ENCODE results near the gene UNC119B. TPM values are rescaled to one million over a fixed set of nuclear protein-coding genes. Genes with fewer than 3 reads are reported as not detected.
A peak's percentile ranks its signal among the peaks of the same experiment; 100 is the strongest.

Gene UNC119B
- polyA plus RNA-seq, 4 donors = 35.3 to 73.6 (median 68.8) TPM

DNA sequence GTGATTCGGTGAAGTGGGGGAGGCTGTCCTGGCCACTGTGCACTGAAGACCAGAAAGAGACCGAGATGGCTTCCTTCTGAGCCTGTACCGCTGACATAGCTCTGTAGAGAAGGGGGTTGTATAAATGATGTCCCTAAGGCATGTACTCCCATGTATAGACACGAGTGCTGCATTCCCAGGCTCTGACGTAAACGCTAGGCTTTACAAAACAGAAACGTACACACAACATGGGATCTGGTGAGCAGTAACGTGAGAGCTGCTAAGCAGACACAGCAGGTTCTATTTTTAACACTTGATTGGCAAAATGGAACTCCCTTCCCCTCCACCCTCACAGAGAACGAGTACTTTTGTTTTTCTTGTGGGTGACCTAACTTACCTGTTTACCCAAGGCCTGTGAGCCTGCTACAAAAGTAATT, 51.3 kb downstream of the UNC119B start:
- DNase-seq (ENCODE audit: low read depth in 4 of 4, low spot score in 3 of 4) = peak; percentile 61 to 77 (median 64)

GRCh38 chr12:120762086-120762485, 51.8 kb downstream of the UNC119B start:
- DNase-seq (ENCODE audit: low read depth in 4 of 4, low spot score in 3 of 4) = no peak

GRCh38 chr12:120763250-120763649, 53.0 kb downstream of the UNC119B start:
- no peak for DNase-seq (ENCODE audit: low read depth in 4 of 4, low spot score in 3 of 4)

- DNase-seq (ENCODE audit: low read depth in 4 of 4, low spot score in 3 of 4) = no peak
Observed at GRCh38 chr12:120764816-120765215, 54.6 kb downstream of the UNC119B start.

GRCh38 chr12:120766566-120766965, 56.3 kb downstream of the UNC119B start:
- DNase-seq (ENCODE audit: low read depth in 4 of 4, low spot score in 3 of 4) = no peak

GRCh38 chr12:120767071-120768024, 57.1 kb downstream of the UNC119B start:
- no peak for DNase-seq (ENCODE audit: low read depth in 4 of 4, low spot score in 3 of 4)

- no peak for DNase-seq (ENCODE audit: low read depth in 4 of 4, low spot score in 3 of 4)
Observed at GRCh38 chr12:120771097-120771496, 60.8 kb downstream of the UNC119B start.

Other genes with a start within 250 kb of the UNC119B start
- 100 to 1,000 TPM; 165 to 255 (median 212) TPM for gene SRSF9, start 240.7 kb upstream of the UNC119B start, polyA plus RNA-seq (ENCODE audit: insufficient read length in 4 of 4)
- 100 to 1,000 TPM; 450 to 544 (median 503) TPM for gene DYNLL1, start 214.3 kb upstream of the UNC119B start, polyA plus RNA-seq (ENCODE audit: insufficient read length in 4 of 4)
- 10 to 100 TPM; 34.8 to 70.0 (median 64.7) TPM for gene COQ5, start 181.3 kb upstream of the UNC119B start, polyA plus RNA-seq (ENCODE audit: insufficient read length in 4 of 4)
- 100 to 1,000 TPM; 167 to 293 (median 198) TPM for gene RNF10, start 176.1 kb upstream of the UNC119B start, polyA plus RNA-seq (ENCODE audit: insufficient read length in 4 of 4)
- 10 to 100 TPM; 32.9 to 57.6 (median 45.6) TPM for gene POP5, start 129.1 kb upstream of the UNC119B start, polyA plus RNA-seq (ENCODE audit: insufficient read length in 4 of 4)
- gene CABP1, start 69.8 kb upstream of the UNC119B start, polyA plus RNA-seq (ENCODE audit: insufficient read length in 4 of 4) = 1 to 10 TPM; 2.3 to 6.6 (median 4.9) TPM
- gene MLEC, start 23.3 kb upstream of the UNC119B start, polyA plus RNA-seq (ENCODE audit: insufficient read length in 4 of 4) = 100 to 1,000 TPM; 119 to 199 (median 153) TPM
- gene ACADS, start 15.4 kb downstream of the UNC119B start, polyA plus RNA-seq (ENCODE audit: insufficient read length in 4 of 4) = 10 to 100 TPM in 3 of 4 donors, 1 to 10 TPM in 1; 7.1 to 25.5 (median 15.8) TPM
- 10 to 100 TPM; 73.1 to 93.3 (median 85.5) TPM for gene SPPL3, start 193.9 kb downstream of the UNC119B start, polyA plus RNA-seq (ENCODE audit: insufficient read length in 4 of 4)